Panc1 (cell line): ENCODE results near the gene SCGB1A1. TPM values are rescaled to one million over a fixed set of nuclear protein-coding genes. Genes with fewer than 3 reads are reported as not detected.
A peak's percentile ranks its signal among the peaks of the same experiment; 100 is the strongest.

Experiments
- ATAC-seq: fragments of 200-7000 bp; cut with Tn5 transposase; 2 replicates; pipeline ENCODE4 v1.9.1; 2020; ENCODE audit warnings: mild to moderate bottlenecking, moderate library complexity
- BruUV-seq: library from RNA; stranded (reverse); fragments of 400-500 nt; replicated peaks from 2 replicates; lab custom pipeline; 2021; lab: Mats Ljungman, UMichigan
- CTCF ChIA-PET: fragments of 300-600 bp; sonication (Branson Sonifier 250); formaldehyde crosslinking; loops from one replicate; lab custom pipeline; 2022; ENCODE audit warnings: antibody characterized with exemption; lab: Charles Lee
- POLR2A ChIA-PET: fragments of 300-600 bp; sonication (Branson Sonifier 250); formaldehyde crosslinking; loops from one replicate; lab custom pipeline; 2022; ENCODE audit warnings: antibody characterized with exemption; lab: Charles Lee
- DNase-seq: peaks from one replicate; pipeline ENCODE4 v3.0.0-alpha.2; 2010; ENCODE audit warnings: low read depth, low spot score
- H3K27ac ChIP-seq: 2 replicates; pipeline ENCODE4 v1.5.1; 2011; ENCODE audit warnings: mild to moderate bottlenecking, low read length, inconsistent platforms
- H3K27me3 ChIP-seq: fragments of 200-500 bp; sonication (Bioruptor generic); 2 replicates; pipeline ENCODE4 v1.6.0; 2014; ENCODE audit warnings: low read length, inconsistent platforms; ENCODE audit not compliant: control insufficient read depth, insufficient read depth
- H3K36me3 ChIP-seq: fragments of 200-500 bp; sonication (Bioruptor generic); 2 replicates; pipeline ENCODE4 v1.5.1; 2014; ENCODE audit warnings: inconsistent platforms, mild to moderate bottlenecking, low read length, moderate library complexity; ENCODE audit not compliant: control insufficient read depth, insufficient read depth
- H3K4me1 ChIP-seq: 2 replicates; pipeline ENCODE4 v1.5.1; 2011; ENCODE audit warnings: inconsistent platforms, mild to moderate bottlenecking, low read length, moderate library complexity; ENCODE audit not compliant: control insufficient read depth, insufficient read depth
- H3K4me3 ChIP-seq, 2 experiments: 2 replicates each; pipeline ENCODE4 v1.5.1; 2011 to 2012; ENCODE audit warnings: low read depth in 2 of 2, low read length in 2 of 2, mild to moderate bottlenecking in 2 of 2, inconsistent platforms in 1 of 2, moderate library complexity in 1 of 2
- H3K9me3 ChIP-seq: fragments of 200-500 bp; sonication (Bioruptor generic); 2 replicates; pipeline ENCODE4 v1.5.1; 2014; ENCODE audit warnings: low read depth, mild to moderate bottlenecking, inconsistent platforms, low read length, moderate library complexity; ENCODE audit not compliant: control insufficient read depth, insufficient read depth
- POLR2AphosphoS5 ChIP-seq: IDR thresholded peaks from 2 replicates; pipeline ENCODE4 v1.6.1; 2012; ENCODE audit warnings: mild to moderate bottlenecking, low read depth, low read length, moderate library complexity
- REST ChIP-seq, 2 experiments: IDR thresholded peaks; 2 replicates each; pipeline ENCODE4 v1.6.1; 2011 to 2012; ENCODE audit warnings: low read depth in 2 of 2, control low read depth in 1 of 2, low read length in 1 of 2, mild to moderate bottlenecking in 1 of 2, moderate library complexity in 1 of 2; ENCODE audit not compliant: insufficient read depth in 1 of 2
- SIN3A ChIP-seq: IDR thresholded peaks from 2 replicates; pipeline ENCODE4 v1.6.1; 2012; ENCODE audit warnings: low read depth, mild to moderate bottlenecking, low read length, moderate library complexity, borderline replicate concordance; ENCODE audit not compliant: insufficient read depth
- TCF7L2 ChIP-seq: IDR thresholded peaks from 2 replicates; pipeline ENCODE4 v1.6.1; 2011; ENCODE audit warnings: mild to moderate bottlenecking, low read depth, low read length, inconsistent platforms
- in situ Hi-C: cut with HindIII; loops from 2 replicates; pipeline ENCODE4 v1.10.0; 2016; ENCODE audit warnings: low sequenced_read_pairs, low pct_unique_long_range_greater_than_20kb
- intact Hi-C: fragments of 100-400 bp; cut with micrococcal nuclease; formaldehyde crosslinking; loops from one replicate; pipeline ENCODE4 v1.10.0; 2022; ENCODE audit not compliant: unreplicated experiment
- total RNA-seq: library from RNA; stranded (reverse); gene quantifications from one replicate; pipeline ENCODE4 v1.2.1, GENCODE V29; 2021; ENCODE audit not compliant: unreplicated experiment
- TF ChIP-seq, protein P1 (sequence below): fragments of 450-650 bp; IDR thresholded peaks from 2 replicates; pipeline ENCODE4 v1.5.1; 2017; ENCODE audit warnings: mild to moderate bottlenecking

SCGB1A1 gene
- total RNA-seq, 1 experiment from 2014 or later = 1.1 TPM

DNA sequence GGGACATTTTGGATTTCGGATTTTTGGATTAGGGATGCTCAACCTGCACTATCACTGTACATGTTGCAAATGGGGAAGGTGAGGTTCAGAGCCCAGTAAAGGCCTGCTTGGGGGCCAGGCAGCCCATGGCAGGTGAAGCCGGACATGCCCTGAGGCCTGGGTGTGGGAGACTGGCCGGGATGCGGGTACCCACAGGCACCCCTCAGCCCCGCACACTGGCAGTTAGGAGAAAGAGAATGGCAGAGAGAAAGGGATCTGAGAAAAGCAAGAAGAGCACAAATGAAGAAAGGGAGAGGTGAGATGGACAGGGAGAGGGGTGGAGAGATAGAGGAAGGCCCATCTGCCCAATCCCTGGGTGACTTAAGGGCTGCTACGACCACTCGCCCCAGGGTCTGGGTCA, 52.8 kb downstream of the SCGB1A1 start:
- TF ChIP-seq SIN3A = no peak
- no peak for TF ChIP-seq TCF7L2
- TF ChIP-seq, protein P1, sequence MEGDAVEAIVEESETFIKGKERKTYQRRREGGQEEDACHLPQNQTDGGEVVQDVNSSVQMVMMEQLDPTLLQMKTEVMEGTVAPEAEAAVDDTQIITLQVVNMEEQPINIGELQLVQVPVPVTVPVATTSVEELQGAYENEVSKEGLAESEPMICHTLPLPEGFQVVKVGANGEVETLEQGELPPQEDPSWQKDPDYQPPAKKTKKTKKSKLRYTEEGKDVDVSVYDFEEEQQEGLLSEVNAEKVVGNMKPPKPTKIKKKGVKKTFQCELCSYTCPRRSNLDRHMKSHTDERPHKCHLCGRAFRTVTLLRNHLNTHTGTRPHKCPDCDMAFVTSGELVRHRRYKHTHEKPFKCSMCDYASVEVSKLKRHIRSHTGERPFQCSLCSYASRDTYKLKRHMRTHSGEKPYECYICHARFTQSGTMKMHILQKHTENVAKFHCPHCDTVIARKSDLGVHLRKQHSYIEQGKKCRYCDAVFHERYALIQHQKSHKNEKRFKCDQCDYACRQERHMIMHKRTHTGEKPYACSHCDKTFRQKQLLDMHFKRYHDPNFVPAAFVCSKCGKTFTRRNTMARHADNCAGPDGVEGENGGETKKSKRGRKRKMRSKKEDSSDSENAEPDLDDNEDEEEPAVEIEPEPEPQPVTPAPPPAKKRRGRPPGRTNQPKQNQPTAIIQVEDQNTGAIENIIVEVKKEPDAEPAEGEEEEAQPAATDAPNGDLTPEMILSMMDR = no peak
- TF ChIP-seq POLR2AphosphoS5 = no peak
- no peak for TF ChIP-seq REST (IDR thresholded peaks at IDR 0.05; ENCODE audit: insufficient read depth in 1 of 2, low read depth in 2 of 2, low read length in 1 of 2)
- 0 out of 2 replicates have a peak, but pooled peaks have one; percentile 26 for ATAC-seq
- ChIA-PET CTCF (interaction anchor here (1.1 kb wide), 1 partner anchor 1078 kb away, joined by 4 read pairs; no protein-coding TSS in a partner anchor), POLR2A (no interaction called here)
- Histone ChIP-seq H3K27me3 (no peaks in the 10 kb centered on the region), H3K4me1 (peaks cover 9% of the 10 kb centered on the region), H3K4me3 (no peak overlapping the region), H3K36me3 (no peaks in the 10 kb centered on the region), H3K27ac (peak overlapping the region; percentile 79), H3K9me3 (no peaks in the 10 kb centered on the region)
- no peak for DNase-seq
- intact Hi-C loops (no loop called here), in situ Hi-C loops (no loop called here)
- no TSS peak for BruUV-seq

DNA sequence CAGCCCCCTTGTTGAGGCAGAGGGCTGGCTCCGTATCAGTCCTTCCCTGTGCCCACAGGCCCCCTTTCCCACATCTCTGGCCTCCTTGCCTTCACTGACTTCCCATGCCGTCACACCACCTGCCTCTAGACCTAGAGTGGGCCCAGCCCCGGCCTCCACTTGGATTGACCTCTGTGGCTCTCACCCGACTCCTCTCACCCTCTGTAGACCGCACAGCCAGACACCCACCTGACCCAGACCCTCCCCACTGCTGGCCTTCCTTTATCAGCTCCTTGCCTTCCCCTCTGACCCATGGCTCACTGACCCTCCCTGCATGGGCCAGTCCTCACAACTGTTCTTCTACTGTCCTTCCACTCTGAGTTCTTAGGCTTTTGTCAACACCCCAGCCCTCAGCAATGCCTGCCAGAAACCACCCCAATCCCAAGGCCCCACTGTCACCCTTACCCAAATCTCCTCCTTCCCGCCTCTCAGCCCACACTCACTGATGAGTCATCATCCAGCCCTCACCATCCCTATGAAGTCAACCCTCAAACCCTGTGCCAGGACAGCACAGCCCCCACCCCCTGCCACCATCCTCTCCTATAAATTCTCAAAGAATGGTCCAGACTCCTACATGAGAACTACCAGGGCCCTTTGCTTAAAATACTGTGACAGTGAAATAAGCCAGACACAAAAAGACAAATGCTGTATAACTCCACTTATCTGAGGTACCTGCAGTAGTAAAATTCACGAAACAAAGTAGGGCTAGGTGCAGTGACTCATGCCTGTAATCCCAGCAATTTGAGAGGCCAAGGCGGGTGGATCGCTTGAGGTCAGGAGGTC, 53.4 kb downstream of the SCGB1A1 start:
- DNase-seq = no peak
- Histone ChIP-seq H3K27ac (peak overlapping the region; percentile 79), H3K4me1 (peaks cover 8% of the 10 kb centered on the region), H3K4me3 (no peak overlapping the region), H3K36me3 (no peaks in the 10 kb centered on the region), H3K9me3 (no peaks in the 10 kb centered on the region), H3K27me3 (no peaks in the 10 kb centered on the region)
- intact Hi-C loops (no loop called here), in situ Hi-C loops (no loop called here)
- no TSS peak for BruUV-seq
- POLR2A ChIA-PET = no interaction called here
- CTCF ChIA-PET = interaction anchor here (1.1 kb wide), 1 partner anchor 1078 kb away, joined by 4 read pairs; no protein-coding TSS in a partner anchor
- TF ChIP-seq REST (IDR thresholded peaks at IDR 0.05; ENCODE audit: insufficient read depth in 1 of 2, low read depth in 2 of 2, low read length in 1 of 2) = no peak
- TF ChIP-seq SIN3A = no peak
- TF ChIP-seq, protein P1 = no peak
- TF ChIP-seq TCF7L2 = no peak
- no peak for TF ChIP-seq POLR2AphosphoS5
- peak; percentile 81 for ATAC-seq
